Epithelial cell of esophagus (primary cell): ENCODE results near the gene RBFOX1.

ENCODE experiments used
- DNase-seq: peaks from one replicate; pipeline ENCODE4 v3.0.0; 2010; ENCODE audit warnings: low read depth
- H3K4me3 ChIP-seq: 2 replicates; pipeline ENCODE4 v1.5.1; 2011; ENCODE audit warnings: mild to moderate bottlenecking, low read length, control low read depth
- CTCF ChIP-seq: IDR thresholded peaks from 2 replicates; pipeline ENCODE4 v1.5.1; 2011; ENCODE audit warnings: low read depth, mild to moderate bottlenecking, low read length, control low read depth, inconsistent platforms; ENCODE audit not compliant: insufficient read depth; ENCODE audit errors: missing control alignments

Gene RBFOX1

DNA sequence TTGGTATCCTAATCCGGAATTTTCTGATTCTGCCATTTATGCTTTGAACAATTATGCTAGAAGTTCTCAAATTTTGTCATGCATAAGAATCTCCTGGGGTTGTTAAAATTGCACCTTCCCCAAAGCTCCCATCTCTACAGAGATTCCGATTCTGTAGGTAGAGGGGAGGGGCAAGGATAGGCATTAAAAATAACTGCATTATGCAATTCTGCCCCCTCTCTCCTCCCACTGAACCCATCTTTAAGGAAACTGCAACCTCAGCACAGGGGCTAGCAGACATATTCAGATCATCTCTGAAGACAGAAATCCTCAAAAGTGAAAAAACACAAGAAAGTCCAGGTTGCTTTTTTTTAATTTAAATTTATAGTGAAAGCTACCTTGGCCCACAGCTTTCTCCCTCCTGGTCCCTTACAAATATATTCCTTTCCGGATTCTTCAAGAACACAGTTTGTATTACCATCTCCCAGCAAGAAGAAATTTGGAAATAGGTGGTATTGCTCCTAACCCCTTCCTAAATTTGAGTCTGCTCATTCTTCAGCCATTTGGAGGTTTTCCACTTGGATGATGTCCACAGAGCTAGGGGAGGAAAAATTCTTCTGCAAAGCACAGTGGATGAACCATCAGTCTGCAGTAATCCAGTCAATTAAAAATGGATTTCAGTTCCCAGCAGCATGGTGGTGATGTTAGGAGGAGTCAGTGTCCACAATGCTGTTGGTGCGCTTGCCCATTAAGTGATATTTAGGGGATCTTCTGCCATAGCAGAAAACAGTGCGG, 67.7 kb downstream of the RBFOX1 start:
- no peak overlapping the region for H3K4me3 ChIP-seq
- no peak for DNase-seq
- no peak for TF ChIP-seq CTCF

DNA sequence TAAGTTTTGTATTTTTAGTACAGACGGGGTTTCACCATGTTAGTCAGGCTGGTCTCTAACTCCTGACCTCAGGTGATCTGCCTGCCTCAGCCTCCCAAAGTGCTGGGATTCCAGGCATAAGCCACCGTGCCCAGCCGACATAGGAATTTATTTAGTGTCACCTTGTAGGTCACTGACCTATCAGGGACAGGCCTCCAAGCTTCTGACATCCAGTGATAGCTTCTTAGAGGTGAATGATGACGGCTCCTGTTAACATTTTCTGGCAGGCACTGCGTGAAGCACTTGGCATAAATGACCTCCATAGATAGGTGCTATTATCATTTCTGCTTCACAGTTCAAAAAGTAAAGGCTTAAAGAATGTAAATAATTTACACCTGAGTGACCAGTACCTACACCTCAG, 71.6 kb downstream of the RBFOX1 start:
- TF ChIP-seq CTCF = no peak
- H3K4me3 ChIP-seq = no peak overlapping the region
- no peak for DNase-seq

DNA sequence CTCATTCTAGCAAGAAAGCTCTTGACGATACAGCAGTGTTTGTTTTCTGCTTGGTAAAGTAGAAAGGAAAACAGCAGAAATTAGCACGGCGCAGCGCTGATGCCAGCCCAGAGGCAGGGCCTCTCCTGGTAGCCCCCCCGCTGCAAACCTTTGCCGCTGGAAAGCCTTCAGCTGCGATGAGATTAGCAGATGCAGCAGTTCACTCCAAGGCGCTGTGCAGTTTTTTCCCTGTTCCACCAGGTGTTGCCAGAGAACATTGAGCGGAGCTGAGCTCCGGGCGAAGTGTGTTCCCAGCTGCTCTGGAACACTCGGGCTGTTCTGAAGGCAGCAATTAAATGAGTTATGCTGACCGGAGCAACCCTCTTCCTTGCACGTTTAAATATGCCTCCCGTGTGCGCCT, 72.5 kb downstream of the RBFOX1 start:
- no peak for TF ChIP-seq CTCF
- DNase-seq = no peak
- no peak overlapping the region for H3K4me3 ChIP-seq

GRCh38 chr16:7408700-7409365, 76.2 kb downstream of the RBFOX1 start:
- TF ChIP-seq CTCF = no peak
- DNase-seq = no peak
- no peak overlapping the region for H3K4me3 ChIP-seq

GRCh38 chr16:7419441-7419840, 86.8 kb downstream of the RBFOX1 start:
- TF ChIP-seq CTCF = no peak
- H3K4me3 ChIP-seq = no peak overlapping the region
- no peak for DNase-seq

GRCh38 chr16:7420079-7420478, 87.4 kb downstream of the RBFOX1 start:
- DNase-seq = no peak

More at GRCh38 chr16:7420079-7420478, 87.4 kb downstream of the RBFOX1 start:
- no peak for TF ChIP-seq CTCF
- H3K4me3 ChIP-seq = no peak overlapping the region
